Measurements from ENCODE around the gene OPRL1. TPM values are rescaled to one million over a fixed set of nuclear protein-coding genes. Genes with fewer than 3 reads are reported as not detected.

Gene OPRL1
- total RNA-seq, 1 donor from 2014 or later, result 0.52 TPM

DNA sequence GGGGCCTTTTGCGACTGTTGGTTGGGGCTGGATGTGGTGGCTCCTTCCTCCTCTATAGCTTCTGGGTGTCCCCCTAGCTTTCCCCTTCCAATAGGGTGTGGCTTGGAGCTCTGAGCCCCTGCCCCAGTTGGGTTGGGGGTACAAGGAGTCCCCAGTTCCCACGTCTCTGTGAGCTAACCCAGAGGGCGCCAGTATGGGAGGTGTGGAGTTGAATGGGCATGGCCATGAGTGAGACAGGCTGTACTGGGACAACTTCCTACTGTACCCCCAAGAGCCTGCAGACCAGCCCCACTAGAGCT, 42.7 kb upstream of the OPRL1 start:
- H3K9ac ChIP-seq (ENCODE audit: low read depth in 1 of 3, low read length in 3 of 3), result no peak overlapping the region
- H3K27me3 ChIP-seq (ENCODE audit: control insufficient read depth in 3 of 3, insufficient read depth in 3 of 3, low read length in 3 of 3), result peaks cover 54 to 62% (median 57%) of the 10 kb centered on the region in 3 donors
- H3K4me3 ChIP-seq (ENCODE audit: low read length in 3 of 3), result no peak overlapping the region
- H3K4me1 ChIP-seq (ENCODE audit: control insufficient read depth in 3 of 3, insufficient read depth in 3 of 3, low read length in 3 of 3), result peaks cover 6 to 34% (median 32%) of the 10 kb centered on the region in 3 donors
- no peaks in the 10 kb centered on the region for H3K9me3 ChIP-seq (ENCODE audit: control insufficient read depth in 3 of 3, low read length in 3 of 3)
- H3K27ac ChIP-seq (ENCODE audit: low read depth, low read length), result no peak overlapping the region
- H3K36me3 ChIP-seq (ENCODE audit: control insufficient read depth in 3 of 3, insufficient read depth in 3 of 3, low read length in 3 of 3), result peaks cover 16 to 18% (median 16%) of the 10 kb centered on the region in 3 donors

DNA sequence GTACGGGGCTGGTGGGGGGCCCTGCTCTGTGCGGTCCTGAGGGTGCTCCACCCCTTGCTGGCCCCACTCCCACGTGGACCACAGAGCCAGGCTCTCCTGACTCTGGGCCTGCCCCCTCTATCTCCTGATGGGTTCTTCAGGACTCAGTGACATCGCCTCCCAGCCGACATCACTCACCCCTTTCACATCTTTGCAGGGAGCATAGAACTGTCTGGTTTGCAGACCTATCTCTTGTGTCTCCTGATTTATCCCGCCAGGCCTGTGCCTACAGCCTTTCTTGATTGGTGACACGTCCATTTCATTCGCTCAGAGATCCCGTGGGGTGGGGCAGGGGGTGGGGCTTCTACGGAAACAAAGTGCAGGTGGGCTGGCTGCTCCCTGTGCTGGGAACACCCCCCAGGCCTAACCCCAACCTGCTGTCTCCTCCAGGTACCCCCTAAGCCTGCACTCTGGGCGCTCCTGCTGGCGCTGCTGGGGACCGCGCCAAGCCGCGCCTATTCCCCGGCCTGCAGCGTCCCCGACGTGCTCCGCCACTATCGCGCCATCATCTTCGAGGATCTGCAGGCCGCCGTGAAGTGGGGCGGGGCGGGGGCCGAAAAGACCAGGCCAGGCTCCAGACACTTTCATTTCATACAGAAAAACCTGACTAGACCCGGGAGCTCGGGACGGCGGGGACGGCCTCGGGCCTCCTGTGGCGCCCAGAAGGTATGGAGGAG, 42.2 kb upstream of the OPRL1 start:
- Histone ChIP-seq H3K4me3 (ENCODE audit: low read length in 3 of 3) (no peak overlapping the region), H3K27me3 (ENCODE audit: control insufficient read depth in 3 of 3, insufficient read depth in 3 of 3, low read length in 3 of 3) (peaks cover 57 to 66% (median 58%) of the 10 kb centered on the region in 3 donors), H3K36me3 (ENCODE audit: control insufficient read depth in 3 of 3, insufficient read depth in 3 of 3, low read length in 3 of 3) (peaks cover 11 to 14% (median 11%) of the 10 kb centered on the region in 3 donors), H3K9ac (ENCODE audit: low read depth in 1 of 3, low read length in 3 of 3) (no peak overlapping the region), H3K4me1 (ENCODE audit: control insufficient read depth in 3 of 3, insufficient read depth in 3 of 3, low read length in 3 of 3) (peaks cover 6 to 36% (median 35%) of the 10 kb centered on the region in 3 donors), H3K27ac (ENCODE audit: low read depth, low read length) (no peak overlapping the region), H3K9me3 (ENCODE audit: control insufficient read depth in 3 of 3, low read length in 3 of 3) (no peaks in the 10 kb centered on the region)

DNA sequence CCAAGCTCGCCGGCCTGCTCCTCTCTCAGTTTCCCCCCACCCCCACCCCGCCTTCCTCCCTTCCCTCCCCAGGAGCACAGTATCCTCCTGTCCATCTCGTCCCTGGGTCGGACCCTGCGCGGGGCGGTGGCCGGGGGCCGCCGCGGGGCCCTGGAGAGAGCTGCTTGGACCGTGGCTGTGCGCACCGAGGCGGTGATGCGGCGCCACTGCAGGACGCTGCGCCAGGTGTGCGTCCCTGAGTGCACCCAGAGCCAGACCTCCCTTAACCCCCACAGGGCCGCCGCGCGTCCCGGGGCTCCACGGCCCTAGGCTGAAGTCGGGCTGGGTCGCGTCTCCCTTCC, 41.7 kb upstream of the OPRL1 start:
- H3K36me3 ChIP-seq (ENCODE audit: control insufficient read depth in 3 of 3, insufficient read depth in 3 of 3, low read length in 3 of 3), result peaks cover 6 to 9% (median 9%) of the 10 kb centered on the region in 3 donors
- no peaks in the 10 kb centered on the region for H3K9me3 ChIP-seq (ENCODE audit: control insufficient read depth in 3 of 3, low read length in 3 of 3)
- H3K27ac ChIP-seq (ENCODE audit: low read depth, low read length), result no peak overlapping the region
- peaks cover 6 to 36% (median 35%) of the 10 kb centered on the region in 3 donors for H3K4me1 ChIP-seq (ENCODE audit: control insufficient read depth in 3 of 3, insufficient read depth in 3 of 3, low read length in 3 of 3)
- peaks cover 57 to 68% (median 58%) of the 10 kb centered on the region in 3 donors for H3K27me3 ChIP-seq (ENCODE audit: control insufficient read depth in 3 of 3, insufficient read depth in 3 of 3, low read length in 3 of 3)
- no peak overlapping the region for H3K4me3 ChIP-seq (ENCODE audit: low read length in 3 of 3)
- H3K9ac ChIP-seq (ENCODE audit: low read depth in 1 of 3, low read length in 3 of 3), result no peak overlapping the region

DNA sequence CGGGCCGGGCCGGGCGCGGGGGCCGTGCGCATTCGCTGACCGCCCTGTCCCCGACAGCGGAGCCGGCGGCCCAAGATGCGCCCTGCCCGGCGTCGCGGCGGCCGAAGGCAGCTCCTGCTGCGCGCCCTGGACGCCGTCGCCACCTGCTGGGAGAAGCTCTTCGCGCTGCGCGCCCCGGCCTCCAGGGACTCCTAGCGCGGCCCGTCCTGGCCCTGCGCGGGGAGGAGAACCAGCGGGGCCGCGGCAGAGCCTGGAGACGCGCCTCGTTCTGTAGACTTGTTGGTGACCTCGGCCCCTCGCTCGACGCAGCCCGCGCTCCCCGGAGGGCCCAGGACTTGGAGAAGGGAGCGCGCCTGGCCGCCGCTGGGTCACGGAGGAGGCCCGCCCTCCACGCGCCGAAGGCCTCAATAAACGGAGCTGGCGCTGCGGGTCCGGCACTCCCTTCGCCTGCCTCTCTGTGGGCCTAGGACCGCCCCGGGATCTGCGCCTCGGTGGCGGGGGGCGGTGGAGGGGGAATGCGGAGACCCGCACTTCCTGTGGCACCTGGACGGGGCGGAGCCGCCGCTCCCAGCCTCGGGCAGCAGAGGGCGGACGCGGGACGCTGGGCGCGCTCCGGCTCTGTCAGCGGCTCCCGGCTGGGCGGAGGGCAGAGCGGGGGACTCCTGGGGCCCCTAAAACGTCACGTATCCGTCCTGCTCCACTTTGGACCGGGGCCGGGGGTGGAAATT, 41.2 kb upstream of the OPRL1 start:
- Histone ChIP-seq H3K36me3 (ENCODE audit: control insufficient read depth in 3 of 3, insufficient read depth in 3 of 3, low read length in 3 of 3) (peaks cover 4 to 8% (median 7%) of the 10 kb centered on the region in 3 donors), H3K4me3 (ENCODE audit: low read length in 3 of 3) (peak overlapping the region in 2 of 3 donors; percentile 45 to 49), H3K9me3 (ENCODE audit: control insufficient read depth in 3 of 3, low read length in 3 of 3) (no peaks in the 10 kb centered on the region), H3K27ac (ENCODE audit: low read depth, low read length) (no peak overlapping the region), H3K9ac (ENCODE audit: low read depth in 1 of 3, low read length in 3 of 3) (peak overlapping the region in 1 of 3 donors; percentile 60), H3K27me3 (ENCODE audit: control insufficient read depth in 3 of 3, insufficient read depth in 3 of 3, low read length in 3 of 3) (peaks cover 58 to 71% (median 58%) of the 10 kb centered on the region in 3 donors), H3K4me1 (ENCODE audit: control insufficient read depth in 3 of 3, insufficient read depth in 3 of 3, low read length in 3 of 3) (peaks cover 6 to 36% (median 35%) of the 10 kb centered on the region in 3 donors)

DNA sequence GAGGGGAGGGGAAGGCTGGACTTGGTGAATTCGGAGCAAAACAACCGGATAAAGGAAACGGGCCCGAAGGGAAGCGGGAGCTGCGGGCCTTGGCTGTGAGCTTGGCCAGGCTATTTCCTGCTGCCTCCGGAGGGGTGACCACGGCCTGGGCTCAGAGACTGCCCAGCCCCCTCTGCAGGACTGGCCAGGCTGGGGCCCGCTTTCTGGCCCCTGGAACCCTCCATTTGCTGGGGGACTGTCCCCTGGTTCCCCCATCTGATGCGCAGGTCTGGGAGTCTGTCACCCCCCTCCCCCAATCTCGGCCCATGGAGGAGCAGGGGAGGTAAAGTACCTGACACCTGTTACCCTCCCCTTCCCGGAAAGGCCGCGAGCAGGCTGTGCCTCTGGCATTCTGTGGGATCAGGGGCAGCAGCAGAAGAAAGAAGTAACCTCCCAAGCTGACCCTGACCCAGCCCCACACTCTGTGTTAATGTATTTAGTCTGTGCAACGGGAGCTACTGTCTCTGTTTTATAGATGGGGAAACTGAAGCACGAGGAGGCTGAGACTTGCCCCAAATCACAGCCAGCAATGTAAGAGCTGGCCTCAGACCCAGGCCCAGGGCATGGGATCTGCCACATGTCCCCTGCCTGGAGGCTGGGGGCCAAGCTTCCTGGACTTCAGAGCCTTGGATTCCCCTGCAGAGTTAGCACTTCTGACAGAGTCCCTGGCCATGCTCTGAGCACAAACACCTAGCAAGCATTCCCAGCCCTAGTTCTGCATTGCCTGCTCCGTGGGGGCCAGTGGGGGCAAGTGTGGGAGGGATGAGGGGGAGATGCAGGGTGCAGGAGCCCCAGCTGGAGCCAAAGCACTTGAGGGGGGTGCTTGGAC, 40.4 kb upstream of the OPRL1 start:
- peak overlapping the region in 1 of 3 donors; percentile 60 for H3K9ac ChIP-seq (ENCODE audit: low read depth in 1 of 3, low read length in 3 of 3)
- H3K9me3 ChIP-seq (ENCODE audit: control insufficient read depth in 3 of 3, low read length in 3 of 3), result no peaks in the 10 kb centered on the region
- H3K36me3 ChIP-seq (ENCODE audit: control insufficient read depth in 3 of 3, insufficient read depth in 3 of 3, low read length in 3 of 3), result peaks cover 0 to 4% (median 3%) of the 10 kb centered on the region in 3 donors
- peak overlapping the region in 1 of 3 donors; percentile 41 for H3K4me3 ChIP-seq (ENCODE audit: low read length in 3 of 3)
- H3K27ac ChIP-seq (ENCODE audit: low read depth, low read length), result peak overlapping the region; percentile 28
- H3K27me3 ChIP-seq (ENCODE audit: control insufficient read depth in 3 of 3, insufficient read depth in 3 of 3, low read length in 3 of 3), result peaks cover 63 to 74% (median 63%) of the 10 kb centered on the region in 3 donors
- H3K4me1 ChIP-seq (ENCODE audit: control insufficient read depth in 3 of 3, insufficient read depth in 3 of 3, low read length in 3 of 3), result peaks cover 6 to 35% (median 33%) of the 10 kb centered on the region in 3 donors

DNA sequence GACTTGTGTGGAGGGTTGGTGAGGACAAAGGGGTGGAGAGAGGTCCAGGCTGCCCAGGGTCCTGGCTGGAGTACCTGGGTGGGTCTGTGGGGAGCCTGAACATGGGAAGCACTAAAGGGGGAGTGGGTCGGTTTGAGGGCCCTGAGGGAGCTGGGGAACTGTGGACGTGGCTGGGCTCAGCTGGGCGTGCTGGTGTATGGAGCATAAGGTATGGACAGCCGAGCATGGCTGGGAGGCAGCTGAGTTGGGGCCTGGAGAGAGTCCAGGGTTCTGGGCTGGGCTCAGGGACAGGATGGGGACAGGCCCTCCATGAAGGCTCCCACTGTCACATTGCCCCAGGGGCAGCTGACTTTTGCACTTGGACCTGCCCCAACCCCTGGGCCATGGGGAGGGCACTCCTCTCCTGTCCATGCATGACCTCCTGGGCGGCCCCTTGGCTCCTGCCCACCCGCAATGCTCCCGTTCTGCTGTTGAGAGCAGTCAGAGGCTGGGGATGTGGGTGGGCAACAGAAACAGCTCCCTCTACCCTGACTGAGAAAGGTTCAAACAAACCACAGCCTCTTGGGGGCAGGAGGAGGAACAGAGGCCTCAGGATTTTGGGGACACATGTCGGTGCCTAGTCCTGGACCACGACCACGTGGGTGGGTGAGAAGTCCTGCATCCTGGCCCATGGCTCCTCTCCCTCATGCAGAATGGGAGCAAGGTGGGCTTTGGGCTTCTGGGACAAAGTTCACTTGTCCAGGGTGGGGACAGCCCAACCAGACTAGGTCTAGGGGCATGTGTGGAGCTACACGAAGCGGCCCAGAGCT, 39.4 kb upstream of the OPRL1 start:
- Histone ChIP-seq H3K4me1 (ENCODE audit: control insufficient read depth in 3 of 3, insufficient read depth in 3 of 3, low read length in 3 of 3) (peaks cover 6 to 35% (median 33%) of the 10 kb centered on the region in 3 donors), H3K9me3 (ENCODE audit: control insufficient read depth in 3 of 3, low read length in 3 of 3) (no peaks in the 10 kb centered on the region), H3K9ac (ENCODE audit: low read depth in 1 of 3, low read length in 3 of 3) (no peak overlapping the region), H3K4me3 (ENCODE audit: low read length in 3 of 3) (peak overlapping the region in 1 of 3 donors; percentile 7), H3K27ac (ENCODE audit: low read depth, low read length) (no peak overlapping the region), H3K27me3 (ENCODE audit: control insufficient read depth in 3 of 3, insufficient read depth in 3 of 3, low read length in 3 of 3) (peaks cover 71 to 81% (median 72%) of the 10 kb centered on the region in 3 donors), H3K36me3 (ENCODE audit: control insufficient read depth in 3 of 3, insufficient read depth in 3 of 3, low read length in 3 of 3) (no peaks in the 10 kb centered on the region)

DNA sequence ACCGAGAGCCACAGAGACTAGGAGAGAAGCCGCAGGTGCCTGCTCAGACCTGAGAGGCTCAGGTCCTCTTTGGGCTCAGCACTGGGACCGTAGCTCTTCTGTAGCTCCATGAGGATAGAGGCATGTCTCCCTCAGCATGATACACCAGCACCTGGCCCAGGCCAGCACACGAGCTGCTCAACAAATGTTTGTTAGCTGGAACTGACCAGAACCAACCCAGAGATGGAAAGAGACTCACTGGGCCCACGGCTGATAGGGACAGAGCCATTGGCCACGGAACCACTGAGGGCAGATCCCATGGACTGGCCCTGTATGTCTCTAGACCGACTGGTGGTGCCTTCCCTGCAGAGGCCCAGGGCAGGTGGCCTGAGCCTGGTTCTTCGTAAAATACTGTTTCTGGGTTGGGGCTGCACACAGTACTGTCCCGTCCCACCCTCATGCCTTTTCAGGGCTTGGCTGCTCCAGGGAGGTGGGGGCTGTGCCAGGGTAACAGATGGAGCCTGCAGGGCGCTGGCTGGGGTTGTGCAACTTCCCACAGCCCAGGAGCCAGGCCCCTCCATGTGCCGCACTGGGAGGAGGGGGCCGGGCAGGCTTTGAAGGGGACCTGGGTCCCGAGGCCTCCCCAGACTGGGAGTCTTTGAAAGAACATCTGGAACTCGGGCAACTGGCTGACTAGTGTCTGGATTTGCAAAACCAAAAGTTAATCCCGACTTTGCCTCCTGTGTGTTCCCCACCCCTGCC, 38.7 kb upstream of the OPRL1 start:
- Histone ChIP-seq H3K9ac (ENCODE audit: low read depth in 1 of 3, low read length in 3 of 3) (no peak overlapping the region), H3K4me1 (ENCODE audit: control insufficient read depth in 3 of 3, insufficient read depth in 3 of 3, low read length in 3 of 3) (peaks cover 6 to 35% (median 33%) of the 10 kb centered on the region in 3 donors), H3K27me3 (ENCODE audit: control insufficient read depth in 3 of 3, insufficient read depth in 3 of 3, low read length in 3 of 3) (peaks cover 75 to 85% (median 79%) of the 10 kb centered on the region in 3 donors), H3K4me3 (ENCODE audit: low read length in 3 of 3) (peak overlapping the region in 1 of 3 donors; percentile 22), H3K27ac (ENCODE audit: low read depth, low read length) (no peak overlapping the region), H3K9me3 (ENCODE audit: control insufficient read depth in 3 of 3, low read length in 3 of 3) (no peaks in the 10 kb centered on the region), H3K36me3 (ENCODE audit: control insufficient read depth in 3 of 3, insufficient read depth in 3 of 3, low read length in 3 of 3) (no peaks in the 10 kb centered on the region)

DNA sequence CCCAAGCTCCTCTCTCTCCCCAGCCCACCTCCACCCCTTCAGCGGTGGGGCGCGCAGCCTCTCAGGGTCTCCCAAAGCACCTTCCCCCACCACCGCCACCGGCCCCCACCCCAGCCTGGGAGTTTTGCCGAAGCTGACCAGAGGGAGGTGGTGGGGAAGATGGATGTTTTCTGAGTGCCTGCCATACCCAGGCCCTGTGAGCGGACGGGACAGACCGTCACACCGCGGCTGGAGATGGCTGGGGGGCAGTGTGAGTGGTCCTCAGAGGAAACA, 38.2 kb upstream of the OPRL1 start:
- Histone ChIP-seq H3K9me3 (ENCODE audit: control insufficient read depth in 3 of 3, low read length in 3 of 3) (no peaks in the 10 kb centered on the region), H3K36me3 (ENCODE audit: control insufficient read depth in 3 of 3, insufficient read depth in 3 of 3, low read length in 3 of 3) (no peaks in the 10 kb centered on the region), H3K27ac (ENCODE audit: low read depth, low read length) (no peak overlapping the region), H3K4me1 (ENCODE audit: control insufficient read depth in 3 of 3, insufficient read depth in 3 of 3, low read length in 3 of 3) (peaks cover 6 to 35% (median 33%) of the 10 kb centered on the region in 3 donors), H3K27me3 (ENCODE audit: control insufficient read depth in 3 of 3, insufficient read depth in 3 of 3, low read length in 3 of 3) (peaks cover 73 to 85% (median 79%) of the 10 kb centered on the region in 3 donors), H3K9ac (ENCODE audit: low read depth in 1 of 3, low read length in 3 of 3) (peak overlapping the region in 1 of 3 donors; percentile 54), H3K4me3 (ENCODE audit: low read length in 3 of 3) (no peak overlapping the region)

Data from skeletal muscle tissue (tissue), 4 donors.